HG02642 (cell line): ENCODE results near the gene HECTD2.
"Not testable (repeated sequence)": the region's sequence is repeated elsewhere in the genome, so short reads cannot be mapped to it uniquely, and the experiment has no call there.

Experiments used
- ATAC-seq: cut with Tn5 transposase; IDR thresholded peaks from one replicate; pipeline ENCODE4 v1.9.1; 2021; ENCODE audit warnings: mild to moderate bottlenecking; ENCODE audit not compliant: unreplicated experiment, poor library complexity

Gene HECTD2

DNA sequence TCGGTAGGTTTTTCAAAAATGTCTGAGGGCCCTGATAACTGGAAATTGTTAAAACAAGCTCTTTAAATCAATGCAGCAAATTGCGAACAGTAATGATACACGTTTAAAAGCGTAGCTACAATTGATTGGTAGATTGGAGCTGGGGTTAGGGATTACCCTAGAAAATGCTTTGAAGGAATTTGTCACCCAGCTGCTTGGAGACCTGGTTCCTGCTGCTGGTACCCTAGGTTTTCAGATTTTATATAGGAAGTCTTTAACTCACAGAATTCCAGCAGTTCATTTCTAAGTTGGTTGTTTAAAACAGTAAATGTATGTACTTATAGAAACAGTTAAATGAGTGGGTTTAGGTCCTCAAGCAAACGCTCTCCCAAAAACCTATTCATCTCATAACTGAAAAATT, 1.5 kb downstream of the HECTD2 start:
- ATAC-seq: no peak

DNA sequence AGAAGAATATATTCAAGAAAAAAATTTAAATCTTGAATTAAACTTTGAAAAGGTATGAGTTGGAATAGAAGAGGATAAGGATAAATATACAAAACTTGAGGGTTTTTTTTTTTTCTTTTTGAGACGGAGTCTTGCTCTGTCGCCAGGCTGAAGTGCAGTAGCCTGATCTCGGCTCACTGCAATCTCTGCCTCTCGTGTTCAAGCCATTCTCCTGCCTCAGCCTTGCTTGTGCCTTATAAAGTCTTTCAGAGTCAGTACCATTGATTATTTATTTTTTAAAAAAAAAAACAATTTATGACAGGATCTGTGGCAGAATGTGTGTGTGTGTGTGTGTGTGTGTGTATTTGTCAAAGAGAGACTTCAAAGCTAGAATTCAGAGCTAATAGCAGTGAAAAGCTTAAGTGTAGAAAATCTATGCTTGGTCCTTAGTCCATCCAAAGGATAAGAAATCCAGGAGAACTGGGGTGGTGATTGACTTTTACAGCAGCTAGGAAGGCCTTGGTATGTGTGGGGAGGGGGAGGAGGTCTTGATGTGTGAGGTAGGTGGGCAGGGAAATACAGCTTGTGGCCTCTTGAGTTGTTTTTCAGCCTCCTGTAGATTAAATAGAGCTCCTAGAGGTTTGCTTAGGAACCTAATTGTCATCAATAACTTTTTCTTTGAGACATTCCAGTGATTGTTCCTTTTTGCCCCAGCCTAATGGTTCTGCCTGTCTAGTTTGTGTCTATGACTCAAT, 2.4 kb downstream of the HECTD2 start:
- no peak for ATAC-seq

DNA sequence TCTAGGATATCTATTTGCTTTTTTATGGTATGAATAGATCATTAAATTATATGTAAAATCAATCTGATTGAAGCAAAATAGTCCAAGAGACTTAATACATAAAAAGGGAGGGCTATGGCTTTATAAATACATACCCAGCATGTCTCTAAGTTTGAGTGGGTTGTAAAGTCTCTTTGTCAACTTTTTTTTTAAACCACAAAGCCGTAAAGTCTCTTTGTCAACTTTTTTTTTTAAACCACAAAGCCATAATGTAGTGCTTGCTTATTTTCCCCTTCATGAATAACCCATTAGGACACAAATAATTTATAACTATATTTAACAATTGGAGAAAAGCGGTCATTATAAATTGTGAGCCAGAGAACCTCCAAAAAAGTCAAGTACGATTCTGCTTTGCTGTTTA, 5.7 kb downstream of the HECTD2 start:
- ATAC-seq: no peak

DNA sequence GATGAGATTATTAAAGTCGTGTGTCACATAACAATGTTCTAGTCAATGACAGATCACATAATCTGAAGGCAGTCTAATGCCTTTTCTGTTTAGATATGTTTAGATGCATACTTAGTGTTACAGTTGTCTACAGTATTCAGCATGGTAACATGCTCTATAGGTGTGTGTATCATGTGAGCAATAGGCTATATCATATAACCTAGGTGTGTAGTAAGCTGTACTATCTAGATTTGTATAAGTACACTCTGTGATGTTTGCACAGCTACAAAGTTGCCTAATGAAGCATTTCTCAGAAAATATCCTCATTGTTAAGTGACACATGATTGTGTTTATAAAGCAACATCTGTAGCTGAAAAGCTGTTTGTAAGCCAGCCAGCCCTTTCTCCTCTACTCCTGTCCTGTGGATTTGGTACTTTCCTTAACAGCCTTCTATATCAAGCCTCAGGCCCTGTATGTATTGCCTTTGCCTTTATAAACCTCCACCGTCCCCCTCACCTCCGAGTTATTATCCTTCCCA, 6.3 kb downstream of the HECTD2 start:
- ATAC-seq: no peak

DNA sequence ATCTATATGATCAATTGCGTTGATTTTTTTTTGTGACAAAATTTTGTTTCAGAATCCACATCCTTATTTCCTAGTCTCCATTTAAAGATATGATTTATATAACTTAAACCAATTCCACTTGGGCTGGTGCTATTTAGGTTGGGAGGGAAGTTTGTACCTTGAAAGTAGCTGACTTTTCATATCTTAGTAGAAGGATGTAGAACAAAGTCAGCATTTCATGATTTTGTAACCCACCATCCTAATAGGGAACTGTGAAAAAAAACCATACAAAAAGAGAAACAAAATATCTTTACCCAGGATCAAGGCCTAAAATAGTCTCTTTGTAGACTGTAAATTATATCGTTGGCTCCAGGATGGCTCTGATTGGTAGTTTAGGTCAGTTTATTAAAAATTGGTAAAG, 8.3 kb downstream of the HECTD2 start:
- no peak for ATAC-seq

DNA sequence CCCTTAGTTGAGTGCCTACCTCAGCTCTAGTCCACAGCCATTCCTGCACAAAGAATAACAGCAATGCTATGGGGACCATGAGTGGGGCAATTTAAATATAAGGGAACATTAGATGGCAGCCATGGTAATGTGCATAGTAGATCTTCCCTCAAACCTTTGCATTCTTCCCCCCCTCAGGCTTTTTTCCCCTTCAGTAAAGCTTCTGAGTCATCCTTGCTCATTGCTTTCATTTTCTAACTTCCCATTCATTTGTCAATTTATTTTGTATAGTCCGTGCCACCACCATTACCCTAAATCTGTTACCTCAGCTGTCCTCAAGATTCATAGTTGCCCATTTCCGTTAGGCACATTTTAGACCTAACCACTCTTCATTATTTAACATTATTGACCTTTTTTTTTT, 10.7 kb downstream of the HECTD2 start:
- no peak for ATAC-seq

DNA sequence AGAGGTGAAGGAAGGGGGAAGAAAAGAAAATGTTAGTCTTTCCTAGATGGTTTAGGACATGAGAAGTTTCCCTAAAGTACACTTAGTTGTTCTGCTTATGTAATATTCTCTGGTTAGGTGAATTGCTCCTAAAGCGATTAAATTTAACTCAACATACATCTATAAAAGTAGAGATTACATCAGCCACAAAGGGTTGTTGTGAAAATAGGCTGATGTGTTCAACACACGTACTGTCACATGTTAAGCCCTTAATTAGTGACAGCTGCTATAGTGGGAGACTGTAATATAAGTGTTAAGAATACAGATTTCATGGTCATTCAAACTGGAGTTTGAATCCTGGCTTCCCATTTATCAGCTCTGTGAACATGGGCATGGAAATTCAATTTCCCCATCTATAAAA, 12.8 kb downstream of the HECTD2 start:
- ATAC-seq: no peak

DNA sequence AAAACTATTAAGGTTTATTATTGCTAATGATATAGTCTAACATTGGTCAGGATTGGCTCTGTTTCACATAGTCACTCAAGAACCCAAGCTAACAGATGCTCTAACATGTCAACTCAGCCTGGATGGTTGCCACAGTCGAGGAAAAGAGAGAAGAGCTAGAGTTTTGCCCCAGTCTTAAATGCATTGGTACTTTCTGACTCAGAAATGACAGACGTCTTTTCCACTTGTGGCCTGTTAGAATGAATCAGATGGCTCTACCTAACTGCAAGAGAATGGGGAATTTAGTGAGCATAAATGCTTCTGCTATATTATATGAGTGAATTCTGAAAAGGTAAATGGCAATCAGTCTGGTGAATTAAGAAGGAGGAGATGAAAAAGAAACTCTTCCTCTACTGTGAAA, 13.9 kb downstream of the HECTD2 start:
- no peak for ATAC-seq

DNA sequence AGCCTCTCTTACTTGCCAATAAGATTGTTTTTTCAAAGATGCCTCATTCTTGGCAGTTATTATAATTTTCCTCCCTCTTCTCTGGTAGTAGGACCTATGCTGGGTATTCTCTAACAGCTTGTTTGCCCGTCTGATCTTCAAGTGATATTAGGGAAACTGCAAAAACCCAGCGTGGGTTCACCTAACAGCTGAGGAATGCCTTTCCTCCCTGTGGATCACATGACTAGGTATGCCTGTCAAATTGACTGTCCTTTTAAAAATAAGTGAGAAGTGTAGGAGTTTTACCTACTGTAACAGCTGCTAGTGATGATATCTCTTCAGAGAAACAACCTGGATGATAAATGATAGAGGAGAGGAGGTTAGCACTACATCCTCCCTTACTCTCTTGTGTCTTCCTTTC, 22.0 kb downstream of the HECTD2 start:
- ATAC-seq: no peak

DNA sequence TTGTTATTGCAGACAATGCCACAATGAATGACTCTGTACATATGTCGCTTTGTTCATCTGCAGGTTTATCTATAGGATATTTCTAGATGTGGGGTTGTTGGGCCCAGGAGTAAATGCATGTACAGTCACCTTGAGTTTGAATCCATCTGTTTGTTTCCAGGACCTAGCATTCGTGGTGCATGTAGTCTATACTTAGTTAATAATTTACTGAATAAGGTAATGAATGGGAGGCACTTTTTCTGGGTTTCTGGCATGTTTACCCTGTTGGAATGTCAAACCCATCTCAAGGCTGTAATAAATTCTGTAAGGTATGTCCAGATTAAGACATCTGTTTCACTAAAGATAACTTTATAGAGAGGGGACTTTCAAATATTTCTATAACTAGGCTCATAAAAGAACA, 23.5 kb downstream of the HECTD2 start:
- no peak for ATAC-seq

DNA sequence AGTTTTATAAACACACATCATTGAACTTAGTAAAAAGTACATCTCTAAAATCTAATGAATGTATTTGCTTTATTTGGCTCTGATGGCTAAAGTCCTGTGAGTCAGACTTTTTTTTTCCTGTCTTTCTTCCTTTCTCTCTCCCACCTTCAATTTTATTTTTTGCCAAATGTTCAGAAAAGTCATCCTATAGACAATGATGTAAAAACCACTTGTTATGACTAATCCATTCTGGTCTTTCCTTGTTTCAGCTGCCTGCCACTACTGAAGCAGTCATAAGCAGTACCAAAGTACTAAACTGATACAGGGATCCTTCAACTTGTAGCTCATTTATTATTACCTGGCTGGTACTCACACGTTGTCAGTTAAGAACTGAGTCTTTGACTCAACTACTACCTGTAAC, 23.9 kb downstream of the HECTD2 start:
- ATAC-seq: no peak

DNA sequence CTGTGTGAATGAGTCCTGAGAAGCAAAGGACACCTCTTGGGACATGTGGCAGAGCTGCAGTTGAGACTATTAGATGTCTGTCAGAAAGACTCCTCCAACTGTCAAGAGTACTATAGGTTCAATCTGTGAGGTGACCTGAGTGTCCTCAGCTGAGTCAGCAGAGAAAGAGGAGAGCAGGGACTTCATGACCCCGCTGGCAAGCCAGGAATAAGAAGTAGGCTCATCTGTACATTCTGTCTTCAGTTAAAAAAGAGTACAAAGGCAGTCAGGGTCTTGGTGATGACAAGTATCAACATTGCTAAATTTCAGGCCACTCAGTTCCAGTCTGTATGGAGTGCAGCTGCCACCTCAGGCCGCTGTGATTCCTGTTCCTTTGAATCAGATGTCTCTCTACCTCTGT, 25.1 kb downstream of the HECTD2 start:
- no peak for ATAC-seq

DNA sequence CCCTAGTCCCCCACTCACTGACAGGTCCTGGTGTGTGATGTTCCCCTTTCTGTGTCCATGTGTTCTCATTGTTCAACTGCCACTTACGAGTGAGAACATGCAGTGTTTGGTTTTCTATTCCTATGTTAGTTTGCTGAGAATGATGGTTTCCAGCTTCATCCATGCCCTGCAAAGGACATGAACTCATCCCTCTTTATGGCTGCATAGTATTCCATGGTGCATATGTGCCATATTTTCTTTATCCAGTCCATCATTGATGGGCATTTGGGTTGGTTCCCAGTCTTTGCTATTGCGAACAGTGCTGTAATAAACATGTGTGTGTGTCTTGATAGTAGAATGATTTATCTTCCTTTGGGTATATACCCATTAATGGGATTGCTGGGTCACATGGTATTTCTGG, 28.1 kb downstream of the HECTD2 start:
- ATAC-seq: not testable (repeated sequence)

DNA sequence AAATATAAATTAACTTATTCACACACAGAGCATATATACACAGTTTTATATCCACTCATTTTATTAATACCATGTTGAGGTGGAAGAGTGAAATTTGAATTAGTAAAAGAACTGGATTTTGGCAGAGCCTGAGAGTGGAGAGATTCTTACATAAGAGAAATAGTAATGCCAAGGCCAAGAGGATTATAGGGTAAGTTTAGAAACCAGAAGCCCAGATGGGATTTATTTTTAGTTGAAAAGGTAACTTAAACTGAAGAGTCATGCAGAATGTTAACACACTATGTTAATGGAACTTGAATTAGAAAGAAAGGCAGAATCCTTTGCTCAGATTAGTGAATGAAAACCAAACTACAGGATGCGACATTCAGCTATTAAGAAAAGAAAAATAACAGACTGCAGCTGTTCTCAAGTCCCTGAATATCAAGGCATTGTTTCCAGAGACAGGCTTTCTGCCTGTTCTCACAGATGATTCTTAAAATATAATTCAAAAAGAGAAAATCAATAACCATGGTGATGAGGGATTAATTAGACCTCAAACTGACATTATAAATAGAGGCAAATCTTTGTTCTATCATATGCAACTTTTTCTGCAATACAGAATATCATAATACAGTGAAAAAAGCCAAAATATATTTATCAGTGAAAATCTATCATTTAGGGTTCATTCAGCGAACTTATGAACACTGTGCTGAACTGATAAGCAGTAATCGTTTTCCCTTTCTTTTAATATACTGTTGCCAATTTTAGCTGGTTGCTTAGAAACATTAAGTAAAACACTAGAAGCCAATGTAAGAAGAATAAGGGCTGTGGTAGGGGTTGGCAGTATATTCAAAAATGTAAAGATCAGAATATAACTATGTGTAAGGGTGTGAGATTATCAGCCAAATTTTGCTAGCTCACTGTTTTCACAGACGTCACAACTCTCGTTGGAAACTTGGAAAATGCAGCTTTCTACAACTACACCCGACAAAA, 34.4 kb downstream of the HECTD2 start:
- ATAC-seq: no peak

DNA sequence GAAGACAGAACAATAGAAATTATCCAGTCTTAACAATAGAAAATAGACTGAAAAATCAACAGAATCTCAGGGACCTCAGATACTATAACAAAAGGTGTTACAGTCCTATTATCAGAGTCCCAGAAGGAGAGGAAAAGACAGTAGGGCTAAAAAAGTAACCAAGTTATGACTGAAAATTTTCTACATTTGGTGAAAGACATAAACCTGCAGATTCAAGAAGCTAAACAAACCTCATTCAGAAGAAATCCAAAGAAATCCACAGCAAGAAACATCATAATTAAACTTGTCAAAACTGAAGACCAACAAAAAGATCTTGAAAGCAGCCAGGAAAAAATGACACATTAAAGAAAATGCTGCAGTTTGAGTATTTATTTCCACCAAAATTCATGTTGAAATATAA, 41.9 kb downstream of the HECTD2 start:
- no peak for ATAC-seq

DNA sequence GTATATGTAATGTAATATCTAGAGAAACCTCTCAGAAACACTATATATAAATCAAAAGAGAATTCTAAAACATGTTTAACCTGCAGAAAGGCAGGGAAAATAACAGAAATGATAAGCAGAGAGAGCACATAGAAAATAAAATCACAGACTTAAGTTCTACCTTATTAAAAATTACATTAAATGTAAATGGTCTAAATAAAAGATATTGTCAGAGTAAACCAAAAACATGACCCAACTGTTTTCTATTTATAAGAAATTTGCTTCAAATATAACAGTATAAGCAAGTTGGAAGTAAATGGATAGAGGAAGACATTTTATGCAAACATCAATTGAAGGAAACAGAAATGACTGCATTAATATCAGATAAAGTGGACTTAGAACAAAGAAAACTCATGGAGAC, 43.4 kb downstream of the HECTD2 start:
- no peak for ATAC-seq

DNA sequence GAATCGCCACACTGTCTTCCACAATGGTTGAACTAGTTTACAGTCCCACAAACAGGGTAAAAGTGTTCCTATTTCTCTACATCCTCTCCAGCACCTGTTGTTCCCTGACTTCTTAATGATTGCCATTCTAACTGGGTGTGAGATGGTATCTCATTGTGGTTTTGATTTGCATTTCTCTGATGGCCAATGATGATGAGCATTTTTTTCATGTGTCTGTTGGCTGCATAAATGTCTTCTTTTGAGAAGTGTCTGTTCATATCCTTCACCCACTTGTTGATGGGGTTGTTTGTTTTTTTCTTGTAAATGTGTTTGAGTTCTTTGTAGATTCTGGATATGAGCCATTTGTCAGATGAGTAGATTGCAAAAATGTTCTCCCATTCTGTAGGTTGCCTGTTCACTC, 45.0 kb downstream of the HECTD2 start:
- not testable (repeated sequence) for ATAC-seq

DNA sequence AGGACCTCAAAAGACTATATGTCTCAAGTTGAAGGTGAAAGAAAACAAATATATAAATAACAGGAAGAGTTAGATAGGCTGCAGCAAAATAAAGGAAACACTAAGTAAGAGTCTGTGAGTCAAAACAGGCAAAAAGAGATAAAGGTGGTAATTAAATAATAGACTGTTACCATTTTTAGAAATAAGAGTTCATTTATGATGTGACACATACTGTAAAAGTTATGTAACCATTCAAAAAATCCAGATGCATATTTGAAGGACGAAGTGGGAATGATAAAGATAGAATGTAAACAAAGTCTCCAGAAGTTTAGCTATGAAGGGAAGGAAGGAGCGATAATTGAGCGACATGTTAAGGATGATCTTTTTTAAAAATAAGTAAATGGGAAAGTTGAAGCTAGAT, 50.5 kb downstream of the HECTD2 start:
- ATAC-seq: no peak

DNA sequence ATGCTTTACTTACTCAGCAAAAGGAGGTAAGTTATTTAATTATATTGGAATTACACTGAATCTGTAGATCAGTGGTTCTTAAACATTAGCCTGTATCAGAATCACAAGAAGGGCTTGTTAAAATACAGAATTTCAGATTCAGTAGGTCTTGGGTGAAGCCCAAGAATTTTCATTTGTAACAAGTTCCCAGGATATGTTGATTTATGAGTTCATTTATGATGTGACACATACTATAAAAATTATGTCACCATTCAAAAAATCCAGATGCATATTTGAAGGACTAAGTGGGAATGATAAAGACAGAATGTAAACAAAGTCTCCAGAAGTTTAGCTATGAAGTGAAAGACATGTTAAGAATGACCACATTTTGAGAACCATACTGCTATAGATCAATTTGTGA, 52.3 kb downstream of the HECTD2 start:
- ATAC-seq: no peak

DNA sequence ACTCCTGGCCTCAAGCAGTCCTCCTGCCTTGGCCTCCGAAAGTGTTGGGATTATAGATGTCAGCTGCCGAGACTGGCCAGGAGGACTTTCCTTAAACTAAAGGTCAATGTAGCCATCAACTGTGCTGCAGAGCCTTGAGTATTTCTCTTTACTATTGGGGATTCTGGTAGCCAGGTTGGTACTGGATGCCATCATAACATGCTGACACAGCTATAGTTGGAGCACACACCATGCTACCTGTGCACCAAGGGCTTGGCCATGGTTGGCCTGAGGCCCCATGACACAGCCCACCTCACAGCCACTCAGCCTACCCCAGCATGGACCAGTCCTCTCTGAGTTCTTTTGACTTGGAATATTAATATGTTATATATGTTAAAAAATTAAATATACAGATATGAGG, 54.4 kb downstream of the HECTD2 start:
- no peak for ATAC-seq

DNA sequence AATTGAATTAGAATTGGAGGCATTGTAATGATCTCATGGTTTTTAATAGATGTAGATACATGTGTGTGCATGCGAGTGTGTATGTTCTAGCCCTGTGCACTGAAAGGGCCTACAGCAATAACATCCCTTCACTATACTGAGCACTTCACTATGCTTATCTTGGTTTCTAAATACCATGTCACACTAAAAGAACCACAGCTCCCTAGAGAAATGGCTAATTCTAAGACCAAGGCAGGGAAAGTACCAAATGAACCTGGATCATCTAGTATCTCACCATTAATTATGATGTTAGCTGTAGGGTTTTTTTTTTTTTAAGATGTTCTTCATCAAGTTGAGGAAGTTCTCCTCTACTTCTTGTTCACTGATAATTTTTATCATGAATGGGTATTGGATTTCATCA, 55.1 kb downstream of the HECTD2 start:
- no peak for ATAC-seq
